ENCODE measurements around the gene GFRA3.
"Not testable (repeated sequence)": the region's sequence is repeated elsewhere in the genome, so short reads cannot be mapped to it uniquely, and the experiment has no call there.

The GFRA3 gene, protein sequence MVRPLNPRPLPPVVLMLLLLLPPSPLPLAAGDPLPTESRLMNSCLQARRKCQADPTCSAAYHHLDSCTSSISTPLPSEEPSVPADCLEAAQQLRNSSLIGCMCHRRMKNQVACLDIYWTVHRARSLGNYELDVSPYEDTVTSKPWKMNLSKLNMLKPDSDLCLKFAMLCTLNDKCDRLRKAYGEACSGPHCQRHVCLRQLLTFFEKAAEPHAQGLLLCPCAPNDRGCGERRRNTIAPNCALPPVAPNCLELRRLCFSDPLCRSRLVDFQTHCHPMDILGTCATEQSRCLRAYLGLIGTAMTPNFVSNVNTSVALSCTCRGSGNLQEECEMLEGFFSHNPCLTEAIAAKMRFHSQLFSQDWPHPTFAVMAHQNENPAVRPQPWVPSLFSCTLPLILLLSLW

DNA sequence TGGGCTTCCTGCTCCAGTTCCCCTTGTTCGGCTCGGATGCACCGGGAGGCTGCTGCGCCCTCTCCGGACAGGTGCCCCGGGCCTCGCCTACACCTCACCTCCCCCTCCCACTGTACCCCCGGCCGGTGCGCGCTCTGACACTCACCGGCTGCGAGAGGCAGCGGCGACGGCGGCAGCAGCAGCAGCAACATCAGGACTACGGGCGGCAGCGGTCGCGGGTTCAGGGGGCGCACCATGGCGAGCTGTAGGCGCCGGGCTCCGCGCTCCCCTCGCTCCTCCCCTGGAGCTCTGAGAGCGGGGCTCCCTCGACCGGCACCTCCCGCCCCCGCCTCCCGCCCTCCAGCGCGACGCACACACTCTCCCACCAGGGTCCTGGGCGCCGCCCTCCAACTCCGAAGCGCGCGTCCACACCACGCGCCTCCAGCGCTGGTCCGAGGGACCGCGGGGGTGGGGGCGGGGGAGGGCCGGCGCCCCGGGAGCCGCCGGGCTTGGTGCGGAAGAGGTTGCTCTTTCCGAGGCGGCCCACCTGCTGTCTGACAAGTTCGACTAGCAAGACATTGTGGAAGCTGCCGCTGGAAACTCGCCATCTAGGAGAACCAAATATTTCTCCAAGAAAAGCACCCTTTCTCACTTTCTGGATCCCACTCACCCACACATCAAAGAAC lies at the start of gene GFRA3:
Gene GFRA3 (minus strand): TSS at position 433 of the 665 bp plus-strand sequence. CDS start 197 bp downstream, at position 236.
- TF ChIP-seq, protein P1, sequence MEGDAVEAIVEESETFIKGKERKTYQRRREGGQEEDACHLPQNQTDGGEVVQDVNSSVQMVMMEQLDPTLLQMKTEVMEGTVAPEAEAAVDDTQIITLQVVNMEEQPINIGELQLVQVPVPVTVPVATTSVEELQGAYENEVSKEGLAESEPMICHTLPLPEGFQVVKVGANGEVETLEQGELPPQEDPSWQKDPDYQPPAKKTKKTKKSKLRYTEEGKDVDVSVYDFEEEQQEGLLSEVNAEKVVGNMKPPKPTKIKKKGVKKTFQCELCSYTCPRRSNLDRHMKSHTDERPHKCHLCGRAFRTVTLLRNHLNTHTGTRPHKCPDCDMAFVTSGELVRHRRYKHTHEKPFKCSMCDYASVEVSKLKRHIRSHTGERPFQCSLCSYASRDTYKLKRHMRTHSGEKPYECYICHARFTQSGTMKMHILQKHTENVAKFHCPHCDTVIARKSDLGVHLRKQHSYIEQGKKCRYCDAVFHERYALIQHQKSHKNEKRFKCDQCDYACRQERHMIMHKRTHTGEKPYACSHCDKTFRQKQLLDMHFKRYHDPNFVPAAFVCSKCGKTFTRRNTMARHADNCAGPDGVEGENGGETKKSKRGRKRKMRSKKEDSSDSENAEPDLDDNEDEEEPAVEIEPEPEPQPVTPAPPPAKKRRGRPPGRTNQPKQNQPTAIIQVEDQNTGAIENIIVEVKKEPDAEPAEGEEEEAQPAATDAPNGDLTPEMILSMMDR (conservative IDR thresholded peaks at IDR 0.05; ENCODE audit: control insufficient read depth, insufficient read depth, low read depth, low read length), result no peak
- peak within 1 kb of the TSS; percentile 9 for H3K4me3 ChIP-seq (ENCODE audit: control insufficient read depth, low read depth, low read length)
- no peak for DNase-seq (ENCODE audit: low read depth)

DNA sequence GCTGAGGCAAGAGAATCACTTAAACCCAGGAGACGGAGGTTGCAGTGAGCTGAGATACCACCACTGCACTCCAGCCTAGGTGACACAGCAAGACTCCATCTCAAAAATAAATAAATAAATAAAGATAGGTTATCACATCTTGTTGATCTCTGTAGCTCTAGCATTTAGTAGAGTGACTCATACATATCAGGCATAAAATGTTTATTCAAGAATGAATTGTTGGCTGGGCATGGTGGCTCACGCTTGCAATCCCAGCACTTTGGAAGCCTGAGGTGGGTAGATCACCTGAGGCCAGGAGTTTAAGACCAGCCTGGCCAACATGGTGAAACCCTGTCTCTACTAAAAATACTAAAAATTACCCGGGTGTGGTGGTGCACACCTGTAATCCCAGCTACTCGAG lies 43.8 kb upstream of the GFRA3 start:
- H3K4me3 ChIP-seq (ENCODE audit: control insufficient read depth, low read depth, low read length); DNase-seq (ENCODE audit: low read depth): not testable (repeated sequence)

DNA sequence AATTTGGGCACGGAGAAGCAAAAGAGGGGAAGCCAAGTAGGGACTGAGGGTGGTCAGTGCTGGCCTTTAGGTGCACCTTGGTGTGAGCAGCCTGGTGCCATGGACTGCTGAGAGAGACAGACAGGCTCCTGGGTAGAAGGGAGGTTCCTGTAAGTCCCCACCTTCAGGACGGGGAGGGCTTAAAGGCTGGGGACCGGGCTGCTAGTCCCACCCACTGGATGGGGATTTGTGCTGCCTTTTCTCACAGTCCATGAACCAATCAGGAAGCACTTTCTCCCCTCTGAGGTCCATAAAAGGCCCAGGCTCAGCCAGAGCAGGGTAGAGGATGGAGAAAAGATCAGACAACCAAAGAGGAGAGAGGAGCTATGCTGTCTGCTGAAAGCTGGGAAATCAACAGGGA lies 41.9 kb upstream of the GFRA3 start:
- TF ChIP-seq, protein P1 (conservative IDR thresholded peaks at IDR 0.05; ENCODE audit: control insufficient read depth, insufficient read depth, low read depth, low read length), result no peak
- no peak for DNase-seq (ENCODE audit: low read depth)
- H3K4me3 ChIP-seq (ENCODE audit: control insufficient read depth, low read depth, low read length), result no peak overlapping the region

DNA sequence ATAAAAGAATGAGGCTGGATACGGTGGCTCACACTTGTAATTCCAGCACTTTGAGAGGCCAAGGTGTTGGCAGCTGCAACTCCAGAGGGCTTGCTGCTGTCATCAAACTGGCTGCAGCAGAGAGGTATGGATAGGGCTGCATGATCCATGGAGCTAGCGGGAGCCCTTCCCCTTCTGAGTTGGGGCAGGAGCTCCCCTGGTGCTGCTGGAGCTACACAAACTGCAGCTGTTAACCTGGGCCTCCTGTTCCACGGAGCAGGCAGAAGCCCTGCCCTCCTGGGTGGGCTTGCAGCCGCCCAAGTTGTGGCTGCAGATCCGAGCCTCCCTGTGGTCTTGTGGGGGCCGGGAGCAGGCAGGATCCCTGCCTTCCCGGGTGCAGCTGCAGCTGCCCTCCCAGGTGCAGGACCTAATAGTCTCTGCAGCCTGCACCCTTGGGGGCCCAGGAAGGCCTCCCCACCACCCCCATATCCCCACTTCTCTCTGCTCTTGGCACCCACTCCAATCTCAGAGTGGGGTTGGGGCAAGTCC lies 41.4 kb upstream of the GFRA3 start:
- no peak for DNase-seq (ENCODE audit: low read depth)
- TF ChIP-seq, protein P1 (conservative IDR thresholded peaks at IDR 0.05; ENCODE audit: control insufficient read depth, insufficient read depth, low read depth, low read length), result no peak
- H3K4me3 ChIP-seq (ENCODE audit: control insufficient read depth, low read depth, low read length), result no peak overlapping the region

DNA sequence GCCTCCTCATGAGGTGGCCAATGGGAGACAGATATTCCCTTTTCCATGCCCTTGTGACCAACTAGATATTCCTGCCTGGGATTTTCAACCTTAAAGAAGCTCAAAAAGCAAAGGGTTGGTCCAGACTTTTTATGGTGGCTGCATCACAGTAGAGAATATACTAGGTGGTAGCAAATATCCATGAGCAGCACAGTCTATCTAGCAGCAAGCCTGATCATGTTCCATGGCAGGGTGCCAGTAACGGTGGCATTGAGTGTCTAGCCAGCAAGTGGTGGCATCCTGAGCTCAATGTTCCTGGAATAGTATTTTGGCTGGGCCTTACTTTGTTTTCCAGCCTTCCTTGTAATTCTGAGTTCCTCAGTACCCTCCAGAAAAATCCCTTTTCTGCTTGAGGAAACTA lies 31.4 kb upstream of the GFRA3 start:
- H3K4me3 ChIP-seq (ENCODE audit: control insufficient read depth, low read depth, low read length), result no peak overlapping the region
- TF ChIP-seq, protein P1 (conservative IDR thresholded peaks at IDR 0.05; ENCODE audit: control insufficient read depth, insufficient read depth, low read depth, low read length), result no peak
- no peak for DNase-seq (ENCODE audit: low read depth)

DNA sequence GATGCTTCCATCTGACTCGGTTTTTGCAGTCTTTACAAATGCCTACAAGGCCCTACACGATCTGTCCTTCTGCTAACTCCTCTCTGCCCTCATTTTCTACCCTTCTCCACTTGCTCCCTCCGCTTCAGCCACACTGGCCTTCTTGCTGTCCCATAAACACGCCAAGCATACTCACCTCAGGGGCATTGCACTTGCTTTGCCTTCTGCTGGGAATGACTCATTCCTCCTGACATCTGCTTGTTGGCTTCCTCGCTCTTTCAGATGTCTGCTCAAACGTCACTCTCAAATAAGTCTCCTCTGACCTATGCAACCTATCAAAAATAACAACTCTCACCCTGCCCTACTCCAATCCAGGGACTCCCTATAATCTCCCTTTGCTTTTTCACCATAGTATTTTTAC lies 29.0 kb upstream of the GFRA3 start:
- H3K4me3 ChIP-seq (ENCODE audit: control insufficient read depth, low read depth, low read length), result no peak overlapping the region
- TF ChIP-seq, protein P1 (conservative IDR thresholded peaks at IDR 0.05; ENCODE audit: control insufficient read depth, insufficient read depth, low read depth, low read length), result no peak
- DNase-seq (ENCODE audit: low read depth), result peak; percentile 58

DNA sequence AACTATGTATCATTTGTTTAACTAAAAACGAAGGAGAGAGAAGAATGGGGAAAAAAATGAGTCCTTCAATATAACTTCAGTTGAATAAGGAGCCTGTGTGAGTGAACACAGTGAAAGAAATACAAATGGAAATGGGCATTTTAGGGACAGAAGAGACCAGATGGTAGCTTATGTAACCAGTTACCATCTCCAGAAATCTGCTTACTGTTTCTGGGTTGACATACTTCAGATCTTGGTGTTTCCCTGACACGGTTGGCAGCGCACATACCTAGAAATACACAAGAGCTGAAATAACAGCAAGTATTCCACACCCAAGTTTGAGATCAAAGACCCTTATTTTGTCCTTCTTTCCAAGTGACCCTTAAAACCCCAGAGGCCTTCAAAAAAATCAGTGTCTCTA lies 14.9 kb upstream of the GFRA3 start:
- TF ChIP-seq, protein P1 (conservative IDR thresholded peaks at IDR 0.05; ENCODE audit: control insufficient read depth, insufficient read depth, low read depth, low read length), result no peak
- DNase-seq (ENCODE audit: low read depth), result no peak

More for the DNA sequence above, 14.9 kb upstream of the GFRA3 start:
- H3K4me3 ChIP-seq (ENCODE audit: control insufficient read depth, low read depth, low read length), result no peak overlapping the region

Measured in fibroblast of mammary gland (primary cell).